Measurements from ENCODE around the gene VOPP1.

- TF ChIP-seq CTCF (conservative IDR thresholded peaks at IDR 0.05 in 1 of 2, IDR thresholded peaks at IDR 0.05 in 1 of 2; ENCODE audit: extremely low read depth in 1 of 2, insufficient read depth in 1 of 2, low read depth in 1 of 2, low read length in 2 of 2) (no peak), EZH2 (IDR thresholded peaks at IDR 0.05; ENCODE audit: borderline replicate concordance, low read length) (no peak)
Observed at GRCh38 chr7:55494951-55495350, 77.4 kb downstream of the VOPP1 start.

All from mammary epithelial cell (primary cell).